ENCODE results near the gene RXRA. TPM values are rescaled to one million over a fixed set of nuclear protein-coding genes. Genes with fewer than 3 reads are reported as not detected.

Gene RXRA
- total RNA-seq, 3 donors from 2014 or later: 31.0 to 63.0 (median 31.5) TPM

DNA sequence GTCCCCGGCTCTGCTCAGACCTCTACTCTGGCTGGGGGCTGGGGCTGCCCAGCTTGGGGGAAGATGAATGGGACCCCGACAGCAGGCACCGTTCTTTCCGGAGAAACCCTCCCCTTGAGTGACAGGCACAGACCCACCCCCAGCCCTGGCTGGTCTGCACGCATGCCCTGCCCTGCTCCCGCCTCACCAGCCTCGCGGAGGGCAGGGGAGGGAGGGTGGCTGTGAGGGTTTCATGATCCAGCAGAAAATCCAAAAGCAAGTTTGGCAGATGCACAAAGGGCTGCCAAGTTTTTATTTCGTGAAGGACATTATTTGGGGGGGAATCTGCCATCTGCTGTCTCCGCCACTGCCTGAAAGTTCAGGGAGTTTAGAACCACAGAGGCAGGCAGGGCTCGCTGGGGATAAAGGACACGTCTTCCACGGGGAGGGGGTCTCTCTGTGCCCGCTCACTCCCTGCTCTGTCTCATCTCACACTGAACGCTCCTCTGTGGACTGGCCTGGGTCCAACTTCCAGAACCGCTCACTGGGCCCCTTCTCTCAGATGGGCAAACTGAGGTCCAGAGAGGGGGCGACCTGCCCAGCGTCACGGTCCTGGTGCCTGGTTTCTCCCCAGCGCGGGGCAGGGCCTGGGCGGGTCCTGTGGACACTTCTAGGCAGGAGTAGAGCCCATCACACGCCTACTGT is 92.9 kb downstream of the RXRA start:
- H3K4me1 ChIP-seq: no peaks in the 10 kb centered on the region
- H3K9me3 ChIP-seq: no peaks in the 10 kb centered on the region
- no peaks in the 10 kb centered on the region for H3K36me3 ChIP-seq
- no peak for DNase-seq (ENCODE audit: low spot score in 2 of 2)
- no peak overlapping the region for H3K4me3 ChIP-seq
- no peaks in the 10 kb centered on the region for H3K27me3 ChIP-seq
- H3K27ac ChIP-seq: peak overlapping the region in 1 of 2 donors; percentile 32
- TF ChIP-seq, protein P1, sequence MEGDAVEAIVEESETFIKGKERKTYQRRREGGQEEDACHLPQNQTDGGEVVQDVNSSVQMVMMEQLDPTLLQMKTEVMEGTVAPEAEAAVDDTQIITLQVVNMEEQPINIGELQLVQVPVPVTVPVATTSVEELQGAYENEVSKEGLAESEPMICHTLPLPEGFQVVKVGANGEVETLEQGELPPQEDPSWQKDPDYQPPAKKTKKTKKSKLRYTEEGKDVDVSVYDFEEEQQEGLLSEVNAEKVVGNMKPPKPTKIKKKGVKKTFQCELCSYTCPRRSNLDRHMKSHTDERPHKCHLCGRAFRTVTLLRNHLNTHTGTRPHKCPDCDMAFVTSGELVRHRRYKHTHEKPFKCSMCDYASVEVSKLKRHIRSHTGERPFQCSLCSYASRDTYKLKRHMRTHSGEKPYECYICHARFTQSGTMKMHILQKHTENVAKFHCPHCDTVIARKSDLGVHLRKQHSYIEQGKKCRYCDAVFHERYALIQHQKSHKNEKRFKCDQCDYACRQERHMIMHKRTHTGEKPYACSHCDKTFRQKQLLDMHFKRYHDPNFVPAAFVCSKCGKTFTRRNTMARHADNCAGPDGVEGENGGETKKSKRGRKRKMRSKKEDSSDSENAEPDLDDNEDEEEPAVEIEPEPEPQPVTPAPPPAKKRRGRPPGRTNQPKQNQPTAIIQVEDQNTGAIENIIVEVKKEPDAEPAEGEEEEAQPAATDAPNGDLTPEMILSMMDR (IDR thresholded peaks at IDR 0.05): no peak
- TF ChIP-seq POLR2A (IDR thresholded peaks at IDR 0.05) (no peak), POLR2AphosphoS5 (IDR thresholded peaks at IDR 0.05) (no peak)
- intact Hi-C loops (cut with DNase I; ENCODE audit: low total_unique reads): no loop called here

DNA sequence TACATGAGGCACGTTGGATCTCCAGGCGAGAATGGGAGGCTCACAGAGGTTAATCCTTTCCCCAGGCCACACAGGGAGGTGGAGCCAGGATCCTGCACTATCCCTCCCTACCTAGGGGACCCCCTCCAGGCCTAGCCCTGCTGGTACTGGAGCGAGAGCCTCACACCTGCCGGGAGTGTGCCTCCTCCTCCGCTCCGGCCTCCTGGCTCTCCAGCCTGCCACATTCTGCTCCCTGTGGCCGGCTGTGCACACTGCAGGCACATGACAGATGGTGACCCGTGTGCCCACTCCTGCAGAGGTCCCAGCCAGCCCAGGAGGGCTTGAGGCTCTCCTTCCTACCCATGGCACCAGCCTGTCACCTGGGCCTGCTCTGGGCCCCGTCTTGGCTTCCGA is 93.4 kb downstream of the RXRA start:
- intact Hi-C loops (cut with DNase I; ENCODE audit: low total_unique reads): loop anchor here (5.0 kb wide), 1 partner anchor 663 kb away; no protein-coding TSS in a partner anchor
- no peaks in the 10 kb centered on the region for H3K4me1 ChIP-seq
- no peaks in the 10 kb centered on the region for H3K27me3 ChIP-seq
- no peak for DNase-seq (ENCODE audit: low spot score in 2 of 2)
- H3K9me3 ChIP-seq: no peaks in the 10 kb centered on the region
- TF ChIP-seq POLR2AphosphoS5 (IDR thresholded peaks at IDR 0.05) (no peak), POLR2A (IDR thresholded peaks at IDR 0.05) (no peak)
- TF ChIP-seq, protein P1 (IDR thresholded peaks at IDR 0.05): no peak
- no peak overlapping the region for H3K4me3 ChIP-seq
- H3K36me3 ChIP-seq: no peaks in the 10 kb centered on the region
- H3K27ac ChIP-seq: no peak overlapping the region

DNA sequence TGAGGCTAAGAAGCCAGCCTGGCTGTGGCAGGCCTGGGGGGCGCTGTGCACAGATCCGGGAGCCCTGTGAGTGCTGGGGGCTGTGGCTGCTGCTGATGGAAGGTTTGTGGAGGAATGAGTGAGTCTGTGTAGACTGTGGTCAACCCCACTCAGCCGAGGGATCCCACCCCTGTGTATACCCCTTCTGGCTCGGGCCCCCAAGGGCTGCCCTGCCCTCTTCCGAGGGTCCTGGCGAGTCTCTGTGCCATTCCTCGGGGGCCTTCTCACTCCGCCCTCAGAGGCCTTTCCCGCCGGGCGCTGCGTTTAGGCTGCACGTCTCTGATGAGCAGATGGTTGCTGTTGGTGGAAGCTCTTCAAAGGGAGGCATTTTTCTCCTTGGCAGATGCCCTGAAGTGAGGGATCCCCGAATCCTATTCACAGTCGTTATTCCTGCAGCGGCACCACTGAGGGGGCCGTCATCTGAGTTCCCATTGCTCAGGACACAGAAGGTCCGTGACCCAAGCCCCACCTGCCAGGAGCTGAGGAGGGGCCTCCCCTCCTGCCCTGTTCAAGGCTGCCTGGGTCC is 94.1 kb downstream of the RXRA start:
- no peaks in the 10 kb centered on the region for H3K36me3 ChIP-seq
- no peak overlapping the region for H3K4me3 ChIP-seq
- TF ChIP-seq, protein P1 (IDR thresholded peaks at IDR 0.05): no peak
- TF ChIP-seq POLR2A (IDR thresholded peaks at IDR 0.05) (no peak), POLR2AphosphoS5 (IDR thresholded peaks at IDR 0.05) (no peak)
- no peaks in the 10 kb centered on the region for H3K9me3 ChIP-seq
- no peaks in the 10 kb centered on the region for H3K27me3 ChIP-seq
- H3K27ac ChIP-seq: peak overlapping the region in 1 of 2 donors; percentile 52
- H3K4me1 ChIP-seq: no peaks in the 10 kb centered on the region
- no peak for DNase-seq (ENCODE audit: low spot score in 2 of 2)
- intact Hi-C loops (cut with DNase I; ENCODE audit: low total_unique reads): loop anchor here (5.0 kb wide), 1 partner anchor 662 kb away; no protein-coding TSS in a partner anchor

DNA sequence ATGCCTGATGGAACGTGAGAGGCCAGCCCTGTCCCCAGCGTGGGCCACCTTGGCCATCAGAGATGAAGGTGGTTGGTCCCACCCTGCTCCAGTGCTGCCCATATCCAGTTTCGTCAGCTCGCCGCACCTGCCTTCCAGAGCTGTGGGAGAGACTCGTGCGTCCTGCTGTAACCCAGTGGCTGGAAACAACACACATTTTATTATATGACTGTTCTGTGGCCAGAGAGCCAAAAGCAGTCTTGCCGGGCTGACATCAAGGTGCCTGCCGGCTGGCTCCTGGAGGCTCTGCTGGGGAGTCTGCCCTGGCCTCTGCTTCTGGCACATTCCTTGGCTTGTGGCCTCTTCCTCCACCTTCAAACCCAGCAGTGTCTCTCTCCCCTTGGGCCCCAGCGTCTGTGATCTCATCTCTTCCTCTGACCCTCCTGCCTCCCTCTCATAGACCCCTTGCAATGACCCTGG is 94.7 kb downstream of the RXRA start:
- Histone ChIP-seq H3K27me3 (no peaks in the 10 kb centered on the region), H3K9me3 (no peaks in the 10 kb centered on the region), H3K36me3 (no peaks in the 10 kb centered on the region), H3K4me1 (no peaks in the 10 kb centered on the region), H3K4me3 (no peak overlapping the region), H3K27ac (peak overlapping the region in 1 of 2 donors; percentile 52)
- no peak for DNase-seq (ENCODE audit: low spot score in 2 of 2)
- intact Hi-C loops (cut with DNase I; ENCODE audit: low total_unique reads): loop anchor here (5.0 kb wide), 1 partner anchor 661 kb away; no protein-coding TSS in a partner anchor
- TF ChIP-seq POLR2A (IDR thresholded peaks at IDR 0.05) (no peak), POLR2AphosphoS5 (IDR thresholded peaks at IDR 0.05) (no peak)
- TF ChIP-seq, protein P1 (IDR thresholded peaks at IDR 0.05): no peak

DNA sequence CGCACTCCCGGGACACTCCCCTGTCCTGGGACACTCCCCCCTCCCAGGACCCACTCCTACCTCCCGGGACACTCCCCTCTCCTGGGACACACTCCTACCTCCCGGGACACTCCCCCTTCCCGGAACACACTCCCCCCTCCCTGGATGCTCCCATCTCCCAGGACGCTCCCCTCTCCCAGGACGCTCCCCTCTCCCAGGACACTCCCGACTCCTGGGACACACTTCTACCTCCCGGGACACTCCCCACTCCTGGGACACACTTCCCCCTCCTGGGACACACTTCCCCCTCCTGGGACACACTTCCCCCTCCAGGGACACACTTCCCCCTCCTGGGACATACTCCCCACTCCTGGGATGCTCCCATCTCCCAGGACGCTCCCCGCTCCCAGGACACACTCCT is 95.6 kb downstream of the RXRA start:
- H3K9me3 ChIP-seq: no peaks in the 10 kb centered on the region
- H3K4me1 ChIP-seq: no peaks in the 10 kb centered on the region
- peak overlapping the region in 1 of 2 donors; percentile 63 for H3K27ac ChIP-seq
- DNase-seq (ENCODE audit: low spot score in 2 of 2): no peak
- intact Hi-C loops (cut with DNase I; ENCODE audit: low total_unique reads): loop anchor here (5.0 kb wide), 1 partner anchor 660 kb away; no protein-coding TSS in a partner anchor
- TF ChIP-seq POLR2A (IDR thresholded peaks at IDR 0.05): no peak
- TF ChIP-seq POLR2AphosphoS5 (IDR thresholded peaks at IDR 0.05): no peak
- TF ChIP-seq, protein P1 (IDR thresholded peaks at IDR 0.05): no peak
- H3K27me3 ChIP-seq: no peaks in the 10 kb centered on the region
- H3K36me3 ChIP-seq: no peaks in the 10 kb centered on the region
- no peak overlapping the region for H3K4me3 ChIP-seq
